GM21723 (cell line): ENCODE results near the gene MEF2C.

Experiments
- ATAC-seq: cut with Tn5 transposase; IDR thresholded peaks from one replicate; pipeline ENCODE4 v1.9.1; 2021; ENCODE audit warnings: mild to moderate bottlenecking, moderate library complexity; ENCODE audit not compliant: unreplicated experiment

The MEF2C gene

GRCh38 chr5:88677376-88677895 is 205.5 kb downstream of the MEF2C start:
- no peak for ATAC-seq

- no peak for ATAC-seq
Measured at GRCh38 chr5:88676637-88677375, 206.2 kb downstream of the MEF2C start.

GRCh38 chr5:88675708-88676636 is 207.0 kb downstream of the MEF2C start:
- ATAC-seq: peak; percentile 43

GRCh38 chr5:88675168-88675707 is 207.7 kb downstream of the MEF2C start:
- ATAC-seq: peak; percentile 26

- ATAC-seq: peak; percentile 79
Measured at GRCh38 chr5:88674356-88675167, 208.4 kb downstream of the MEF2C start.

GRCh38 chr5:88673253-88674105 is 209.5 kb downstream of the MEF2C start:
- no peak for ATAC-seq

GRCh38 chr5:88672644-88673252 is 210.2 kb downstream of the MEF2C start:
- ATAC-seq: no peak

GRCh38 chr5:88671505-88672499 is 211.2 kb downstream of the MEF2C start:
- no peak for ATAC-seq

- ATAC-seq: no peak
Measured at GRCh38 chr5:88671106-88671504, 211.9 kb downstream of the MEF2C start.

GRCh38 chr5:88670461-88670860 is 212.5 kb downstream of the MEF2C start:
- no peak for ATAC-seq

GRCh38 chr5:88669371-88670050 is 213.5 kb downstream of the MEF2C start:
- no peak for ATAC-seq

GRCh38 chr5:88667496-88668201 is 215.3 kb downstream of the MEF2C start:
- ATAC-seq: peak; percentile 26
